Vagina (tissue), 2 donors: ENCODE results near the gene ZSCAN12.

Experiments used
- POLR2A ChIP-seq, 2 donors: fragments of 450-650 bp; IDR thresholded peaks; one replicate each; pipeline ENCODE4 v1.6.1; 2017; ENCODE audit warnings: antibody characterized with exemption in 2 of 2, mild to moderate bottlenecking in 2 of 2, moderate library complexity in 2 of 2
- TF ChIP-seq, protein P1 (sequence below), 3 experiments: fragments of 450-650 bp in 2 of 3; fragments of 200-600 bp in 1 of 3; sonication (generic) in 1 of 3; IDR thresholded peaks; one replicate each; pipeline ENCODE4 v1.5.1; 2017 to 2019; ENCODE audit warnings: antibody characterized with exemption in 3 of 3, mild to moderate bottlenecking in 2 of 3, moderate library complexity in 2 of 3

DNA sequence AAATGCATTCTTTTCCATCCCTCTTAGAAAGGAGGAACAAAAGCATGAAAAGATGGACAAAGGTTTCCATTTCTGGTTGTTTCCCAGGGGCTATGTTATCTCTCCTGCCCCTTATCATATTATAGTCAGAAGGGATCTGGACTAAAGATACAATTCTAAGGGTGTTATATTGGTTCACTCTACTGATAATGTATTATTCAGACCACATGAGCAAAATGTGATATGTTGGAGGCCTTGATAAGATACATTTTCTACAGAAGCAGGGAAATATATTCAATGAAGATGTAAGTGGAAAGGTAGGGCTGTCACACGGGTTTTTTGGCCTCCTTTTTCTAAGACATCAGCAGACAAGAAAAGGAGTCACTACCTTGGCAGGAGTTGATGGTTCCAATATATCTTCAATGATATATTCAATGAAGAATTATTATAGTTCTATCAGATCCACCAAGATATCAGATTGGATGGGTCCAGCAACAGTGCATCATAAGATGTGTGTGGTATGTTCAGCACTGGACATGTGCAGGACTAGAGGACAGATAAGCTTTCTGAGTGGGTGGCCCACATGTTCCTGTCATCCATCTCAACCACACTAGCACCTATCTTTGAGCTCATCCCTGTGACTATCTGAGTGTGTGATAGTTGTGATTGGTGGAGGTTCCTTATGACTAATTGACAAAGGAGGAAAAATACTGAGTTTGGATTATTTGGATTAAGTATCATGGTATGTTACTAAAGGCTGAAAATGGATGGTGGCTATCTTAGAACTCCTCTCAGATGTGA, 55.5 kb downstream of the ZSCAN12 start:
- TF ChIP-seq, protein P1, sequence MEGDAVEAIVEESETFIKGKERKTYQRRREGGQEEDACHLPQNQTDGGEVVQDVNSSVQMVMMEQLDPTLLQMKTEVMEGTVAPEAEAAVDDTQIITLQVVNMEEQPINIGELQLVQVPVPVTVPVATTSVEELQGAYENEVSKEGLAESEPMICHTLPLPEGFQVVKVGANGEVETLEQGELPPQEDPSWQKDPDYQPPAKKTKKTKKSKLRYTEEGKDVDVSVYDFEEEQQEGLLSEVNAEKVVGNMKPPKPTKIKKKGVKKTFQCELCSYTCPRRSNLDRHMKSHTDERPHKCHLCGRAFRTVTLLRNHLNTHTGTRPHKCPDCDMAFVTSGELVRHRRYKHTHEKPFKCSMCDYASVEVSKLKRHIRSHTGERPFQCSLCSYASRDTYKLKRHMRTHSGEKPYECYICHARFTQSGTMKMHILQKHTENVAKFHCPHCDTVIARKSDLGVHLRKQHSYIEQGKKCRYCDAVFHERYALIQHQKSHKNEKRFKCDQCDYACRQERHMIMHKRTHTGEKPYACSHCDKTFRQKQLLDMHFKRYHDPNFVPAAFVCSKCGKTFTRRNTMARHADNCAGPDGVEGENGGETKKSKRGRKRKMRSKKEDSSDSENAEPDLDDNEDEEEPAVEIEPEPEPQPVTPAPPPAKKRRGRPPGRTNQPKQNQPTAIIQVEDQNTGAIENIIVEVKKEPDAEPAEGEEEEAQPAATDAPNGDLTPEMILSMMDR (IDR thresholded peaks at IDR 0.05), result no peak
- no peak for TF ChIP-seq POLR2A (IDR thresholded peaks at IDR 0.05)
